ENCODE results near the gene CBARP. TPM values are rescaled to one million over a fixed set of nuclear protein-coding genes. Genes with fewer than 3 reads are reported as not detected.

The CBARP gene
- total and polyA plus RNA-seq, 2 of the 13 experiments (the other 11 are each of a cell fraction or from before 2014, with no cell fraction given) = 1.2 to 1.4 TPM

DNA sequence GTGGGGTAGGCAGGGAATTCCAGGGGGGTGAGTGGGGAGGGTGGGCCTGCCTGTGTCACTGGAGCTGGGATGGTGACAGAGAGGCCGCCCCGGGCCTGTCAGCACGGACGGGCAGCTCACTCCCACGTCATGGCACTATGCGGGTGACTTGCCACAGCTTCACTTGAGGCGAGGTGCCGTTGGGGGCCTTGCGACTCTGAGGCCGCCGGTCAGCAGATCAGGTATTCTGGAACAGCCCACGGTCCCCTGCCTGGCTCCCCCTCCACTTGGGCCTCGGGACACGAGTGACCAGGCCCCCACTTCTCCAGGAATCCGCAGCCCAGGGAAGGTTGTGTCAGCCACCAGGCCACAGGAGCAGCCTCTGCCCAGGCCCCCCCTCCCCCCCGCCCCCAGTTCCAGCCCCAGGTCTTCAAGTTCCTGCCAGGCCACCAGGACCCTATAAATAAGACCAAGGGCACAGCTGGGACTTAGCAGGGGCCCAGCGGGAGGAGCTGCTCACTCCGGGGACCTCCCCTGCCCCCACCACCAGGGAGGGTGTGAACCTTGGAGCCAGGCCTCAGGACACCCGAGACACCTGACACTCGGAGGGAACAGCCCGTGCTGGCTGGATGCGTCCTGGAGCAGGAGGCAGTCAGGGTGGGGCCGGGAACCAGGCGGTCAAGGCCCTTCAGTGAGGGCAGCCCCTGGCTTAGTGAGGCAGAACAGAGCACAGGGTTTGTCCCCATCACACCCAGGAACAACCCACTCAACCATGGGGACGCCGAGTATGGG is 7.9 kb upstream of the CBARP start (continued):
- TF ChIP-seq PRMT3 (CRISPR knock-in tag; IDR thresholded peaks at IDR 0.05; ENCODE audit: borderline replicate concordance, low read depth) (no peak), U2AF1 (optimal IDR thresholded peaks at IDR 0.05; ENCODE audit: low read depth, low read length) (no peak), EP300 (IDR thresholded peaks at IDR 0.05; ENCODE audit: low read depth in 2 of 2, low read length in 2 of 2) (peak in 1 of 2 experiments; percentile 6; a peak in 1 of 4 replicates), EP300 (CRISPR knock-in tag; IDR thresholded peaks at IDR 0.05; ENCODE audit: borderline replicate concordance) (no peak), MTF1 (CRISPR knock-in tag; IDR thresholded peaks at IDR 0.05) (no peak), ZNF205 (CRISPR knock-in tag; IDR thresholded peaks at IDR 0.05) (no peak), ZNF749 (CRISPR knock-in tag; IDR thresholded peaks at IDR 0.05; ENCODE audit: borderline replicate concordance) (no peak), FOXA3 (CRISPR knock-in tag; IDR thresholded peaks at IDR 0.05) (no peak), ZNF570 (CRISPR knock-in tag; IDR thresholded peaks at IDR 0.05; ENCODE audit: borderline replicate concordance) (no peak), ZNF318 (CRISPR knock-in tag; IDR thresholded peaks at IDR 0.05) (no peak), ZFP90 (CRISPR knock-in tag; IDR thresholded peaks at IDR 0.05; ENCODE audit: borderline replicate concordance) (no peak), IKZF1 (IDR thresholded peaks at IDR 0.05) (no peak), MEIS2 (CRISPR knock-in tag; IDR thresholded peaks at IDR 0.05) (peak; percentile 34; the same call in 1 of the 2 replicates), ZNF589 (CRISPR knock-in tag; conservative IDR thresholded peaks at IDR 0.05) (peak; percentile 88), SMC3 (IDR thresholded peaks at IDR 0.05; ENCODE audit: low read length) (no peak), NFYC (CRISPR knock-in tag; IDR thresholded peaks at IDR 0.05) (no peak), PHF5A (CRISPR knock-in tag; IDR thresholded peaks at IDR 0.05; ENCODE audit: low read depth, unreplicated experiment) (peak; percentile 11), GFI1 (CRISPR knock-in tag; IDR thresholded peaks at IDR 0.05; ENCODE audit: borderline replicate concordance) (no peak), ZFP36L2 (CRISPR knock-in tag; IDR thresholded peaks at IDR 0.05) (no peak), POLR2A (IDR thresholded peaks at IDR 0.05; ENCODE audit: insufficient read depth in 1 of 2, low read depth in 2 of 2, low read length in 2 of 2) (peak in 1 of 2 experiments; percentile 44; a peak in 1 of 4 replicates), ZNF138 (CRISPR knock-in tag; IDR thresholded peaks at IDR 0.05; ENCODE audit: low read depth) (peak; percentile 28; the same call in 1 of the 2 replicates)
- TF ChIP-seq, protein P1, sequence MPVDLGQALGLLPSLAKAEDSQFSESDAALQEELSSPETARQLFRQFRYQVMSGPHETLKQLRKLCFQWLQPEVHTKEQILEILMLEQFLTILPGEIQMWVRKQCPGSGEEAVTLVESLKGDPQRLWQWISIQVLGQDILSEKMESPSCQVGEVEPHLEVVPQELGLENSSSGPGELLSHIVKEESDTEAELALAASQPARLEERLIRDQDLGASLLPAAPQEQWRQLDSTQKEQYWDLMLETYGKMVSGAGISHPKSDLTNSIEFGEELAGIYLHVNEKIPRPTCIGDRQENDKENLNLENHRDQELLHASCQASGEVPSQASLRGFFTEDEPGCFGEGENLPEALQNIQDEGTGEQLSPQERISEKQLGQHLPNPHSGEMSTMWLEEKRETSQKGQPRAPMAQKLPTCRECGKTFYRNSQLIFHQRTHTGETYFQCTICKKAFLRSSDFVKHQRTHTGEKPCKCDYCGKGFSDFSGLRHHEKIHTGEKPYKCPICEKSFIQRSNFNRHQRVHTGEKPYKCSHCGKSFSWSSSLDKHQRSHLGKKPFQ (CRISPR knock-in tag; IDR thresholded peaks at IDR 0.05; ENCODE audit: insufficient replicate concordance) = peak; percentile 3
